GM19468 (cell line): ENCODE data around the gene MYBPHL.
"Not testable (repeated sequence)": the region's sequence is repeated elsewhere in the genome, so short reads cannot be mapped to it uniquely, and the experiment has no call there.

Experiments used
- ATAC-seq: cut with Tn5 transposase; IDR thresholded peaks from one replicate; pipeline ENCODE4 v1.9.1; 2021; ENCODE audit warnings: mild to moderate bottlenecking, moderate library complexity, moderate number of reproducible peaks; ENCODE audit not compliant: unreplicated experiment; ENCODE audit errors: extremely low read depth

MYBPHL gene

GRCh38 chr1:109309347-109309746 is 2.5 kb upstream of the MYBPHL start:
- no peak for ATAC-seq

- no peak for ATAC-seq
Measured at GRCh38 chr1:109307274-109308021, 637 bp upstream of the MYBPHL start.

GRCh38 chr1:109305991-109306390 is 820 bp downstream of the MYBPHL start:
- ATAC-seq, result not testable (repeated sequence)

GRCh38 chr1:109304226-109304920 is 2.4 kb downstream of the MYBPHL start:
- ATAC-seq, result no peak

GRCh38 chr1:109301874-109302273 is 4.9 kb downstream of the MYBPHL start:
- ATAC-seq, result no peak

GRCh38 chr1:109300650-109301151 is 6.1 kb downstream of the MYBPHL start:
- ATAC-seq, result no peak

- no peak for ATAC-seq
Measured at GRCh38 chr1:109299558-109300343, 7.1 kb downstream of the MYBPHL start.

- ATAC-seq, result no peak
Measured at GRCh38 chr1:109298666-109299557, 7.9 kb downstream of the MYBPHL start.

GRCh38 chr1:109296782-109297181 is 10.0 kb downstream of the MYBPHL start:
- no peak for ATAC-seq

- no peak for ATAC-seq
Measured at GRCh38 chr1:109295712-109296415, 10.9 kb downstream of the MYBPHL start.

GRCh38 chr1:109294481-109294880 is 12.3 kb downstream of the MYBPHL start:
- ATAC-seq, result no peak

- no peak for ATAC-seq
Measured at GRCh38 chr1:109293026-109293425, 13.8 kb downstream of the MYBPHL start.

GRCh38 chr1:109292364-109292763 is 14.4 kb downstream of the MYBPHL start:
- ATAC-seq, result no peak

- ATAC-seq, result no peak
Measured at GRCh38 chr1:109290998-109291397, 15.8 kb downstream of the MYBPHL start.

GRCh38 chr1:109290137-109290536 is 16.7 kb downstream of the MYBPHL start:
- ATAC-seq, result no peak

GRCh38 chr1:109286762-109287161 is 20.0 kb downstream of the MYBPHL start:
- ATAC-seq, result not testable (repeated sequence)

- no peak for ATAC-seq
Measured at GRCh38 chr1:109283748-109284600, 22.8 kb downstream of the MYBPHL start.
